WTC11 (cell line): ENCODE measurements around the gene TP53INP2. TPM values are rescaled to one million over a fixed set of nuclear protein-coding genes. Genes with fewer than 3 reads are reported as not detected.

Experiments used
- ATAC-seq: fragments of 200-7000 bp; cut with Tn5 transposase; 2 replicates; pipeline ENCODE4 v1.10.0; 2021; ENCODE audit warnings: mild to moderate bottlenecking, moderate library complexity
- CTCF ChIA-PET: fragments of 300-600 bp; sonication (Branson Sonifier 250); formaldehyde crosslinking; loops from one replicate; lab custom pipeline; 2021; ENCODE audit warnings: antibody characterized with exemption; lab: Charles Lee
- POLR2A ChIA-PET: fragments of 350-600 bp; sonication (Branson Sonifier 250); formaldehyde crosslinking; loops from one replicate; lab custom pipeline; 2021; ENCODE audit warnings: antibody characterized with exemption; lab: Charles Lee
- DNase-seq: peaks from one replicate; pipeline ENCODE4 v3.0.0; 2021; ENCODE audit warnings: low spot score
- H3K27ac Mint-ChIP-seq: 2 replicates; pipeline ENCODE4 v1.8.0; 2021; ENCODE audit warnings: mixed read lengths
- H3K27me3 Mint-ChIP-seq: 2 replicates; pipeline ENCODE4 v1.8.0; 2021; ENCODE audit warnings: low read depth, mild to moderate bottlenecking, moderate library complexity, mixed read lengths
- H3K36me3 Mint-ChIP-seq: 2 replicates; pipeline ENCODE4 v1.8.0; 2021; ENCODE audit warnings: mixed read lengths
- H3K4me1 Mint-ChIP-seq: 2 replicates; pipeline ENCODE4 v1.8.0; 2022; ENCODE audit warnings: mixed read lengths
- H3K4me3 Mint-ChIP-seq: 2 replicates; pipeline ENCODE4 v1.8.0; 2021; ENCODE audit warnings: mild to moderate bottlenecking, moderate library complexity, mixed read lengths
- H3K9me3 Mint-ChIP-seq: 2 replicates; pipeline ENCODE4 v1.8.0; 2021; ENCODE audit warnings: mixed read lengths
- E2F5 ChIP-seq: sonication (generic); formaldehyde crosslinking; IDR thresholded peaks from 2 replicates; pipeline ENCODE4 v1.8.1; 2022; ENCODE audit warnings: mild to moderate bottlenecking, moderate library complexity, missing genetic modification reagents
- EMX1 ChIP-seq: fragments of 250-450 bp; sonication (Bioruptor Pico); IDR thresholded peaks from 2 replicates; pipeline ENCODE4 v1.8.0; 2021; ENCODE audit warnings: mild to moderate bottlenecking
- ETV6 ChIP-seq: sonication (generic); formaldehyde crosslinking; IDR thresholded peaks from 2 replicates; pipeline ENCODE4 v1.8.1; 2022; ENCODE audit warnings: mild to moderate bottlenecking, missing genetic modification reagents
- FOXP1 ChIP-seq: sonication (generic); formaldehyde crosslinking; IDR thresholded peaks from 2 replicates; pipeline ENCODE4 v1.8.0; 2022; ENCODE audit warnings: missing genetic modification reagents, mild to moderate bottlenecking, moderate library complexity, borderline replicate concordance
- GTF2I ChIP-seq: fragments of 250-450 bp; sonication (Bioruptor Pico); conservative IDR thresholded peaks from 2 replicates; pipeline ENCODE4 v1.4.0; 2021; ENCODE audit warnings: mild to moderate bottlenecking
- HMGA2 ChIP-seq: fragments of 250-450 bp; sonication (Bioruptor Pico); IDR thresholded peaks from 2 replicates; pipeline ENCODE4 v1.4.0; 2021; ENCODE audit warnings: mild to moderate bottlenecking, moderate library complexity
- IRF2 ChIP-seq: sonication (generic); formaldehyde crosslinking; IDR thresholded peaks from 2 replicates; pipeline ENCODE4 v1.8.0; 2022; ENCODE audit warnings: low read depth, missing genetic modification reagents, borderline replicate concordance
- MAX ChIP-seq: sonication (generic); formaldehyde crosslinking; IDR thresholded peaks from 2 replicates; pipeline ENCODE4 v1.8.0; 2022; ENCODE audit warnings: mild to moderate bottlenecking, missing genetic modification reagents
- MXD4 ChIP-seq: fragments of 250-450 bp; sonication (Bioruptor Pico); IDR thresholded peaks from 2 replicates; pipeline ENCODE4 v1.8.0; 2021; ENCODE audit warnings: mild to moderate bottlenecking, moderate library complexity, borderline replicate concordance
- MYBL2 ChIP-seq: sonication (generic); formaldehyde crosslinking; IDR thresholded peaks from 2 replicates; pipeline ENCODE4 v1.8.1; 2023; ENCODE audit warnings: mild to moderate bottlenecking, moderate library complexity, missing genetic modification reagents
- PRDM15 ChIP-seq: sonication (generic); formaldehyde crosslinking; IDR thresholded peaks from 2 replicates; pipeline ENCODE4 v1.8.0; 2022; ENCODE audit warnings: missing genetic modification reagents
- PREB ChIP-seq: sonication (generic); formaldehyde crosslinking; IDR thresholded peaks from 2 replicates; pipeline ENCODE4 v1.8.1; 2022; ENCODE audit warnings: mild to moderate bottlenecking, missing genetic modification reagents, moderate library complexity, borderline replicate concordance
- RELA ChIP-seq: sonication (generic); formaldehyde crosslinking; IDR thresholded peaks from 2 replicates; pipeline ENCODE4 v1.8.1; 2022; ENCODE audit warnings: missing genetic modification reagents, mild to moderate bottlenecking, borderline replicate concordance
- SMAD3 ChIP-seq: sonication (generic); formaldehyde crosslinking; IDR thresholded peaks from 2 replicates; pipeline ENCODE4 v1.8.0; 2022; ENCODE audit warnings: missing genetic modification reagents, mild to moderate bottlenecking, borderline replicate concordance
- SMAD4 ChIP-seq: sonication (generic); formaldehyde crosslinking; IDR thresholded peaks from 2 replicates; pipeline ENCODE4 v1.8.0; 2022; ENCODE audit warnings: mild to moderate bottlenecking, missing genetic modification reagents
- TCF7 ChIP-seq: sonication (generic); formaldehyde crosslinking; IDR thresholded peaks from 2 replicates; pipeline ENCODE4 v1.8.0; 2022; ENCODE audit warnings: mild to moderate bottlenecking, low read depth, missing genetic modification reagents, moderate library complexity
- ZBTB43 ChIP-seq: sonication (generic); formaldehyde crosslinking; IDR thresholded peaks from 2 replicates; pipeline ENCODE4 v1.8.1; 2023; ENCODE audit warnings: mild to moderate bottlenecking, missing genetic modification reagents
- ZNF219 ChIP-seq: sonication (generic); formaldehyde crosslinking; IDR thresholded peaks from 2 replicates; pipeline ENCODE4 v1.8.0; 2023; ENCODE audit warnings: missing genetic modification reagents, mild to moderate bottlenecking, borderline replicate concordance
- ZNF396 ChIP-seq: fragments of 250-450 bp; sonication (Bioruptor Pico); IDR thresholded peaks from 2 replicates; pipeline ENCODE4 v1.8.0; 2021; ENCODE audit warnings: mild to moderate bottlenecking, moderate library complexity, borderline replicate concordance
- ZNF423 ChIP-seq: fragments of 250-450 bp; sonication (Bioruptor Pico); IDR thresholded peaks from 2 replicates; pipeline ENCODE4 v2.1.2; 2022; ENCODE audit warnings: mild to moderate bottlenecking, moderate library complexity
- ZNF512 ChIP-seq: sonication (generic); formaldehyde crosslinking; IDR thresholded peaks from 2 replicates; pipeline ENCODE4 v1.8.1; 2022; ENCODE audit warnings: missing genetic modification reagents, borderline replicate concordance
- total RNA-seq: library from RNA; stranded (reverse); gene quantifications from 3 replicates; pipeline ENCODE4 v1.2.3, GENCODE V29; 2021

The TP53INP2 gene
- total RNA-seq, 1 experiment from 2014 or later = 4.3 TPM

- TF ChIP-seq ETV6 (CRISPR knock-in tag) = no peak
- no peak for TF ChIP-seq TCF7 (CRISPR knock-in tag)
- TF ChIP-seq ZNF423 (CRISPR knock-in tag) = no peak
- TF ChIP-seq, all 79 proteins: peak for 0
Observed at GRCh38 chr20:34755367-34755766, 51.2 kb downstream of the TP53INP2 start (continued).

- Mint-ChIP-seq H3K27me3 (no peaks in the 10 kb centered on the region), H3K27ac (no peak overlapping the region)
- POLR2A ChIA-PET = no interaction called here
- CTCF ChIA-PET = no interaction called here
- TF ChIP-seq FOXP1 (CRISPR knock-in tag) (no peak), EMX1 (CRISPR knock-in tag) (no peak), RELA (no peak), E2F5 (no peak), PREB (no peak), MYBL2 (CRISPR knock-in tag) (no peak), ZNF512 (CRISPR knock-in tag) (no peak), SMAD3 (CRISPR knock-in tag) (no peak), ZNF396 (CRISPR knock-in tag) (no peak), IRF2 (CRISPR knock-in tag) (no peak), SMAD4 (no peak), MXD4 (no peak), HMGA2 (CRISPR knock-in tag) (no peak), GTF2I (CRISPR knock-in tag) (no peak), MAX (CRISPR knock-in tag) (no peak), ZNF219 (CRISPR knock-in tag) (no peak), PRDM15 (CRISPR knock-in tag) (no peak), ZBTB43 (CRISPR knock-in tag) (no peak)
- TF ChIP-seq, all 79 proteins: peak for 0
- ATAC-seq (no peak), DNase-seq (no peak)
- H3K4me3 Mint-ChIP-seq = no peak overlapping the region
- H3K36me3 Mint-ChIP-seq = peaks cover 8% of the 10 kb centered on the region; the same call in 1 of the 2 replicates
- H3K9me3 Mint-ChIP-seq = no peaks in the 10 kb centered on the region
- H3K4me1 Mint-ChIP-seq = no peaks in the 10 kb centered on the region
Observed at GRCh38 chr20:34762031-34762555, 57.9 kb downstream of the TP53INP2 start.

Other genes starting within 250 kb of the TP53INP2 start
- gene DYNLRB1, start 187.9 kb upstream of the TP53INP2 start, total RNA-seq = 99.3 to 126 TPM (median 115 TPM) in 3 replicates
- gene MAP1LC3A, start 145.6 kb upstream of the TP53INP2 start, total RNA-seq = 7.5 to 12.1 TPM (median 11.3 TPM) in 3 replicates
- gene PIGU, start 27.3 kb upstream of the TP53INP2 start, total RNA-seq = 24.8 to 31.7 TPM (median 28.7 TPM) in 3 replicates
- gene NCOA6, start 121.3 kb downstream of the TP53INP2 start, total RNA-seq = 8.0 to 10.1 TPM (median 8.2 TPM) in 3 replicates
- gene GGT7, start 168.5 kb downstream of the TP53INP2 start, total RNA-seq = 27.7 to 34.5 TPM (median 33.3 TPM) in 3 replicates
- gene ACSS2, start 172.3 kb downstream of the TP53INP2 start, total RNA-seq = 28.9 to 35.9 TPM (median 29.0 TPM) in 3 replicates